ENCODE measurements around the gene KMT5B. TPM values are rescaled to one million over a fixed set of nuclear protein-coding genes. Genes with fewer than 3 reads are reported as not detected.

The KMT5B gene
- total and polyA plus RNA-seq, 5 experiments from 2014 or later: 31.5 to 56.0 (median 41.8) TPM

Other genes with a start within 250 kb of the KMT5B start
- gene UNC93B1, start 209.2 kb downstream of the KMT5B start, total RNA-seq: 10 to 100 TPM; 15.1 to 17.4 TPM
- 10 to 100 TPM in 2 of 3 donors, 1 to 10 TPM in 1; 8.9 to 11.0 (median 10.8) TPM for gene UNC93B1, start 209.2 kb downstream of the KMT5B start, polyA plus RNA-seq
- under 1 TPM in 1 of 2 experiments, not detected in 1; 0.39 TPM for gene ALDH3B1, start 203.0 kb downstream of the KMT5B start, total RNA-seq
- gene ALDH3B1, start 203.0 kb downstream of the KMT5B start, polyA plus RNA-seq: under 1 TPM in 1 of 3 donors, not detected in 2; 0.09 TPM
- gene NDUFS8, start 182.6 kb downstream of the KMT5B start, total RNA-seq: 10 to 100 TPM; 81.5 to 92.9 TPM
- 100 to 1,000 TPM; 184 to 203 (median 198) TPM for gene NDUFS8, start 182.6 kb downstream of the KMT5B start, polyA plus RNA-seq
- gene TCIRG1, start 174.3 kb downstream of the KMT5B start, total RNA-seq: 100 to 1,000 TPM; 149 to 164 TPM
- 10 to 100 TPM; 19.9 to 24.2 (median 20.9) TPM for gene TCIRG1, start 174.3 kb downstream of the KMT5B start, polyA plus RNA-seq
- gene CHKA, start 91.9 kb downstream of the KMT5B start, total RNA-seq: 10 to 100 TPM; 12.6 to 14.3 TPM
- gene CHKA, start 91.9 kb downstream of the KMT5B start, polyA plus RNA-seq: 1 to 10 TPM; 3.7 to 9.1 (median 6.0) TPM
- gene C11orf24, start 58.7 kb upstream of the KMT5B start, total RNA-seq: 10 to 100 TPM; 17.9 to 19.4 TPM
- gene C11orf24, start 58.7 kb upstream of the KMT5B start, polyA plus RNA-seq: 10 to 100 TPM in 1 of 3 donors, 1 to 10 TPM in 2; 6.1 to 10.4 (median 6.6) TPM
- gene LRP5, start 99.3 kb upstream of the KMT5B start, total RNA-seq: 1 to 10 TPM; 3.0 to 3.6 TPM
- gene LRP5, start 99.3 kb upstream of the KMT5B start, polyA plus RNA-seq: 1 to 10 TPM in 2 of 3 donors, under 1 TPM in 1; 0.19 to 1.4 (median 1.4) TPM
- 100 to 1,000 TPM; 154 to 169 TPM for gene PPP6R3, start 247.5 kb upstream of the KMT5B start, total RNA-seq
- 10 to 100 TPM; 44.0 to 46.6 (median 45.1) TPM for gene PPP6R3, start 247.5 kb upstream of the KMT5B start, polyA plus RNA-seq